Measurements from ENCODE around the gene WDR12.

- TF ChIP-seq SP1 (IDR thresholded peaks at IDR 0.05) (no peak), PKNOX1 (IDR thresholded peaks at IDR 0.05) (no peak), FOXA1 (IDR thresholded peaks at IDR 0.05) (no peak), LEF1 (IDR thresholded peaks at IDR 0.05; ENCODE audit: borderline replicate concordance) (no peak), NFRKB (IDR thresholded peaks at IDR 0.05) (no peak), FOXM1 (IDR thresholded peaks at IDR 0.05; ENCODE audit: borderline replicate concordance) (no peak), FOXK2 (IDR thresholded peaks at IDR 0.05) (no peak), BHLHE40 (IDR thresholded peaks at IDR 0.05; ENCODE audit: borderline replicate concordance) (no peak), L3MBTL2 (conservative IDR thresholded peaks at IDR 0.05) (no peak), ARNT (IDR thresholded peaks at IDR 0.05) (no peak), ELF4 (IDR thresholded peaks at IDR 0.05) (no peak), HDGF (IDR thresholded peaks at IDR 0.05; ENCODE audit: borderline replicate concordance) (no peak), ZNF384 (IDR thresholded peaks at IDR 0.05) (no peak), TARDBP (IDR thresholded peaks at IDR 0.05) (no peak)
Measured at GRCh38 chr2:202944816-202945215, 33.3 kb upstream of the WDR12 start.
